MCF 10A (cell line): ENCODE measurements around the gene GPN1. TPM values are rescaled to one million over a fixed set of nuclear protein-coding genes. Genes with fewer than 3 reads are reported as not detected.
"Not testable (repeated sequence)": the region's sequence is repeated elsewhere in the genome, so short reads cannot be mapped to it uniquely, and the experiment has no call there.

Experiments
- BruUV-seq: library from RNA; stranded (reverse); fragments of 400-500 nt; replicated peaks from 2 replicates; lab custom pipeline; 2021; lab: Mats Ljungman, UMichigan
- CTCF ChIA-PET: fragments of 300-600 bp; sonication (Branson Sonifier 250); formaldehyde crosslinking; extraction: SDS; loops from one replicate; lab custom pipeline; 2021; ENCODE audit warnings: antibody characterized with exemption, inconsistent platforms; lab: Yijun Ruan, JAX
- POLR2A ChIA-PET: fragments of 300-600, 350-650 bp; sonication (Branson Sonifier 250); formaldehyde crosslinking; extraction: SDS; loops from one replicate; lab custom pipeline; 2020; ENCODE audit warnings: antibody characterized with exemption, inconsistent platforms; lab: Yijun Ruan, JAX
- DNase-seq: peaks from one replicate; pipeline ENCODE4 v3.0.0-alpha.2; 2018; ENCODE audit not compliant: unreplicated experiment
- H3K27ac Mint-ChIP-seq: one replicate; pipeline ENCODE4 v1.8.0; 2022; ENCODE audit warnings: mild to moderate bottlenecking, low read depth, mixed read lengths; ENCODE audit not compliant: unreplicated experiment
- H3K27me3 Mint-ChIP-seq: one replicate; pipeline ENCODE4 v1.8.0; 2022; ENCODE audit warnings: mixed read lengths; ENCODE audit not compliant: insufficient read depth, unreplicated experiment
- H3K36me3 Mint-ChIP-seq: one replicate; pipeline ENCODE4 v1.8.0; 2022; ENCODE audit warnings: mild to moderate bottlenecking, moderate library complexity, mixed read lengths; ENCODE audit not compliant: insufficient read depth, unreplicated experiment
- H3K4me1 Mint-ChIP-seq: one replicate; pipeline ENCODE4 v1.8.0; 2022; ENCODE audit warnings: mixed read lengths; ENCODE audit not compliant: insufficient read depth, unreplicated experiment
- H3K4me3 Mint-ChIP-seq: one replicate; pipeline ENCODE4 v1.8.0; 2022; ENCODE audit warnings: mild to moderate bottlenecking, moderate library complexity, mixed read lengths; ENCODE audit not compliant: unreplicated experiment
- H3K9me3 Mint-ChIP-seq: one replicate; pipeline ENCODE4 v1.8.0; 2022; ENCODE audit warnings: mixed read lengths; ENCODE audit not compliant: unreplicated experiment
- intact Hi-C: fragments of 100-400 bp; cut with micrococcal nuclease; formaldehyde crosslinking; loops from 2 replicates; pipeline ENCODE4 v1.14.1; 2022
- total RNA-seq: library from RNA; stranded (reverse); gene quantifications from 2 replicates; pipeline ENCODE4 v1.2.3, GENCODE V29; 2022
- TF ChIP-seq, protein P1 (sequence below): fragments of 200-600 bp; IDR thresholded peaks from one replicate; pipeline ENCODE4 v1.8.0; 2022; ENCODE audit warnings: antibody characterized with exemption, mild to moderate bottlenecking; ENCODE audit not compliant: unreplicated experiment

The GPN1 gene
- total RNA-seq, 1 experiment from 2014 or later, result 30.5 TPM

DNA sequence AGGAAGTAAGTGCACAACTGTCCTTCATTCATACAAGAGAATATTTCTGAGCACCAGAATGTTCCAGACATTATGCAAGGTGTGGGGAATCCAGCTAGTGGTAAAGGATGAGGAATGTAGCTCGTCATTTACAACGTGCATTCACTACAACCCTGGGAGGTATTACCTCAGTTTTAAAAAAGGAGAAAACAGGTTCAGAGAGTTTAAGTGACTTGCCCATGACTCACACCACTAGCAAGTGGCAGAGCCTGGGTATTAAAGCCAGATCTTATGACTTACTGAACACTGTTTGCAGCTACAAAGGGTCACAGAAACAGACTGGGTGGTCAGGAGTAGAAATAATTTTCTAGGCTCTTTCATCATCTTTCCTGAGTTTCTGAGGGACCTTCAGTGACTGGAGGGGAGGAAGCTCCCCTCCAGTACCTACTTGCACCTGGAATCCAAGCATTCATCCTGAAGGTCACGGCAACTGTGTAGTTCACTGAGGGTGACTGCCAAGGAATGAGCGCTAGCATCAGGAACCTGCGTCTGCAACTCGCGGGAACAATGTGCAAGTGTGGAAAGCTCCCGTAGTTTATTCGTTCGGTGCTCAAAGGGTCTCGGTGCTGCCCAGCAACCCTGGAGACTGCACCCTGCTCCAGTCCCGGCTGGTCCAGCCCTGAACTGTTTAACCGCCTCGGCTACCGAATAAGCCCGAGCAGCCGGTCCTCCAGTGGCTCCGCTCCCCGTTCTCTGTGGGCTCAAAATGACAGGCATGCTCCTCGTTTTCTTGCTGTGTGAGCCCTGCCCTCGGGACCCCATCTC is 685 bp upstream of the GPN1 start:
- ChIA-PET POLR2A (interaction anchor here (0.6 to 4.0 kb wide), 33 partner anchors 9 to 1298 kb away, joined by 3 to 58 read pairs (median 4); partner anchors contain the start of genes EIF2B4, GTF3C2, IFT172 and MPV17), CTCF (interaction anchor here (0.6 to 2.6 kb wide), 6 partner anchors 10 to 196 kb away, joined by 3 to 9 read pairs (median 4); no protein-coding TSS in a partner anchor)
- intact Hi-C loops, result loop anchor here (2.0 to 10.0 kb wide), 3 partner anchors 139 to 223 kb away; partner anchors contain the start of genes IFT172, NRBP1 and PPM1G
- no peaks in the 10 kb centered on the region for H3K9me3 Mint-ChIP-seq
- peak; percentile 86 for DNase-seq
- H3K36me3 Mint-ChIP-seq, result peaks cover 44% of the 10 kb centered on the region
- TF ChIP-seq, protein P1, sequence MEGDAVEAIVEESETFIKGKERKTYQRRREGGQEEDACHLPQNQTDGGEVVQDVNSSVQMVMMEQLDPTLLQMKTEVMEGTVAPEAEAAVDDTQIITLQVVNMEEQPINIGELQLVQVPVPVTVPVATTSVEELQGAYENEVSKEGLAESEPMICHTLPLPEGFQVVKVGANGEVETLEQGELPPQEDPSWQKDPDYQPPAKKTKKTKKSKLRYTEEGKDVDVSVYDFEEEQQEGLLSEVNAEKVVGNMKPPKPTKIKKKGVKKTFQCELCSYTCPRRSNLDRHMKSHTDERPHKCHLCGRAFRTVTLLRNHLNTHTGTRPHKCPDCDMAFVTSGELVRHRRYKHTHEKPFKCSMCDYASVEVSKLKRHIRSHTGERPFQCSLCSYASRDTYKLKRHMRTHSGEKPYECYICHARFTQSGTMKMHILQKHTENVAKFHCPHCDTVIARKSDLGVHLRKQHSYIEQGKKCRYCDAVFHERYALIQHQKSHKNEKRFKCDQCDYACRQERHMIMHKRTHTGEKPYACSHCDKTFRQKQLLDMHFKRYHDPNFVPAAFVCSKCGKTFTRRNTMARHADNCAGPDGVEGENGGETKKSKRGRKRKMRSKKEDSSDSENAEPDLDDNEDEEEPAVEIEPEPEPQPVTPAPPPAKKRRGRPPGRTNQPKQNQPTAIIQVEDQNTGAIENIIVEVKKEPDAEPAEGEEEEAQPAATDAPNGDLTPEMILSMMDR, result no peak
- peaks cover 18% of the 10 kb centered on the region for H3K4me1 Mint-ChIP-seq
- no peak overlapping the region for H3K27ac Mint-ChIP-seq
- no peaks in the 10 kb centered on the region for H3K27me3 Mint-ChIP-seq
- BruUV-seq, result no TSS peak
- no peak overlapping the region for H3K4me3 Mint-ChIP-seq

DNA sequence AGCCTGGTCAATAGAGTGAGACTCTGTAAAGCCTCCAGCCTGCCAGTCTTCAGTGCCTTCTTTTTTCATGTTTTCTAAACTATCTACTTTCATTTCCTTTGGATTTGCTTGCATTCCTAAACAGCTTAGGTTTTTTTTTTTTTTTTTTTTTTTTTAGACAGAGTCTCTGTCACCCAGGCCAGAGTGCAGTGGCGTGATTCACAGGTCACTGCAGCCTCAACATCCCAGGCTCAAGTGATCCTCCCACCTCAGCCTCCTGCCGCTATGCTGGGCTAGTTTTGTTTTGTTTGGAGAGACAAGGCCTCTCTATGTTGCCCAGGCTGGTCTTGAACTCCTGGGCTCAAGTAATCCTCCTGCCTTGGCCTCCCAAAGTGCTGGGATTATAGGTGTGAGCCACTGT is 1.4 kb downstream of the GPN1 start:
- Mint-ChIP-seq H3K36me3 (peaks cover 51% of the 10 kb centered on the region), H3K4me1 (peaks cover 17% of the 10 kb centered on the region)
- H3K9me3 Mint-ChIP-seq, CTCF ChIA-PET, H3K27me3 Mint-ChIP-seq, H3K27ac Mint-ChIP-seq, BruUV-seq, intact Hi-C loops, DNase-seq, H3K4me3 Mint-ChIP-seq: not testable (repeated sequence)
- POLR2A ChIA-PET, result interaction anchor here (1.5 kb wide), 2 partner anchors 20 to 38 kb away, joined by 3 read pairs; no protein-coding TSS in a partner anchor

DNA sequence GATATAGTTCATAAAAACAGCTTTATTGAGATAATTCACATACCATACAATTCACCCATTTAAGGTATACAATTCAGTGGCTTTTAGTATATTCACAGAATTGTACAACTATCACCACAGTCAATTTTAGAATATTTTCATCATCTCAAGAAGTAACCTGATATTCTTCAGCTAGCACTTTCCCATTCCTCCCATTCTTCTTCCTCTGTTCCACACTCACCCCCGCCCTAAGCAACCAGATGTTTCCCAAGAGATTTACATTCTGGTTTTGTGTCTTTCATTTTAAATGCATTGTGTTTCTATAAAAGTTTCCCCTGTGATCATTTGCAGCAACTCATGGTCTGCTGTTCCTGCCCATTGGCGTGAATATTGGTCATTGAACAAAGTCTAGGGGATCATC is 5.4 kb downstream of the GPN1 start:
- no peak overlapping the region for H3K4me3 Mint-ChIP-seq
- DNase-seq, result no peak
- ChIA-PET CTCF (interaction anchor here (0.6 kb wide), 1 partner anchor 842 kb away, joined by 5 read pairs; no protein-coding TSS in a partner anchor), POLR2A (interaction anchor here (0.7 kb wide), 1 partner anchor 227 kb away, joined by 3 read pairs; no protein-coding TSS in a partner anchor)
- no TSS peak for BruUV-seq
- no peaks in the 10 kb centered on the region for H3K9me3 Mint-ChIP-seq
- H3K36me3 Mint-ChIP-seq, result peaks cover 72% of the 10 kb centered on the region
- TF ChIP-seq, protein P1, result no peak
- no peaks in the 10 kb centered on the region for H3K27me3 Mint-ChIP-seq
- intact Hi-C loops, result no loop called here
- H3K27ac Mint-ChIP-seq, result peak overlapping the region; percentile 78
- no peaks in the 10 kb centered on the region for H3K4me1 Mint-ChIP-seq

DNA sequence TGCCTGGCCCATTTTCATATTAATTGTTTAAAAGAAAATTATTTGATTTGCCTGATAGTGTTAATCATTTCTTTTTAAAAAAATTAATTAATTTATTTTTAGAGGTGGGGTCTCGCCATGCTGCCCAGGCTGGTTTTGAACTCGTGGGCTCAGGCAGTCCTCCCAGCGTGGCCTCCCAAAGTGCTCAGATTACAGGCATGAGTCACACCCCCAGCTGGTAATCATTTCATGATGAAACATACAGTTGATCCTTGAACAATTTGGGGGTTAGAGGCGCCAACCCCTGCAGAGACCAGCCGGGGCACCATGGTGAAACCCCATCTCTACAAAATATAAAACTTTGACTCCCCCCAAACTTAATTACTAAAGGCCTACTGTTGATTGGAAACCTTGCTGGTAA is 7.9 kb downstream of the GPN1 start:
- ChIA-PET POLR2A (interaction anchor here (0.6 to 1.3 kb wide), 2 partner anchors 8 to 9 kb away, joined by 3 to 4 read pairs; partner anchors contain the start of genes CCDC121 and GPN1), CTCF (no interaction called here)
- no peaks in the 10 kb centered on the region for H3K27me3 Mint-ChIP-seq
- no TSS peak for BruUV-seq
- no peak overlapping the region for H3K27ac Mint-ChIP-seq
- H3K4me1 Mint-ChIP-seq, result no peaks in the 10 kb centered on the region
- H3K4me3 Mint-ChIP-seq, result no peak overlapping the region
- TF ChIP-seq, protein P1, result no peak
- peak; percentile 8 for DNase-seq
- intact Hi-C loops, result no loop called here
- H3K36me3 Mint-ChIP-seq, result peaks cover 80% of the 10 kb centered on the region
- no peaks in the 10 kb centered on the region for H3K9me3 Mint-ChIP-seq
